K562 (cell line): ENCODE data around the gene SBF1. TPM values are rescaled to one million over a fixed set of nuclear protein-coding genes. Genes with fewer than 3 reads are reported as not detected.

Experiments
- ARNT ChIP-seq, 2 experiments: fragments of 450-650 bp; IDR thresholded peaks; 2 replicates each; pipeline ENCODE4 v1.6.1; 2016; ENCODE audit warnings: mild to moderate bottlenecking in 1 of 2
- ATF1 ChIP-seq, 2 experiments: fragments of 450-650 bp in 1 of 2; IDR thresholded peaks; 2 replicates each; pipeline ENCODE4 v1.6.1; 2016; ENCODE audit warnings: missing compliant biosample characterization in 1 of 2, missing genetic modification characterization in 1 of 2
- CTBP1 ChIP-seq: fragments of 450-650 bp; IDR thresholded peaks from 2 replicates; pipeline ENCODE4 v1.6.1; 2016; ENCODE audit warnings: borderline replicate concordance
- EGR1 ChIP-seq: fragments of 450-650 bp; conservative IDR thresholded peaks from 2 replicates; pipeline ENCODE4 v1.6.1; 2017; ENCODE audit warnings: mild to moderate bottlenecking
- GTF2E2 ChIP-seq: fragments of 200-800 bp; sonication (Bioruptor generic); IDR thresholded peaks from 2 replicates; pipeline ENCODE4 v1.6.1; 2016; ENCODE audit warnings: missing genetic modification characterization, missing compliant biosample characterization
- LEF1 ChIP-seq: fragments of 450-650 bp; IDR thresholded peaks from 2 replicates; pipeline ENCODE4 v1.6.1; 2016; ENCODE audit warnings: mild to moderate bottlenecking
- MAFG ChIP-seq: fragments of 450-650 bp; conservative IDR thresholded peaks from 2 replicates; pipeline ENCODE4 v1.6.1; 2016; ENCODE audit warnings: missing genetic modification characterization, missing compliant biosample characterization
- MTA1 ChIP-seq: fragments of 450-650 bp; IDR thresholded peaks from 2 replicates; pipeline ENCODE4 v1.6.1; 2017; ENCODE audit warnings: borderline replicate concordance
- NR2C2 ChIP-seq, 2 experiments: fragments of 200-800 bp in 1 of 2; sonication (Bioruptor generic) in 1 of 2; sonication (generic) in 1 of 2; formaldehyde crosslinking in 1 of 2; IDR thresholded peaks; 2 replicates each; pipeline versions ENCODE4 v1.6.1 to v1.8.0; 2016 to 2022; ENCODE audit warnings: mild to moderate bottlenecking in 1 of 2, missing compliant biosample characterization in 1 of 2, missing genetic modification characterization in 1 of 2, missing genetic modification reagents in 1 of 2
- TAL1 ChIP-seq: fragments of 450-650 bp; IDR thresholded peaks from 2 replicates; pipeline ENCODE4 v1.6.1; 2016; ENCODE audit warnings: mild to moderate bottlenecking
- ZBTB17 ChIP-seq: fragments of 450-650 bp; formaldehyde crosslinking; IDR thresholded peaks from 2 replicates; pipeline ENCODE4 v1.4.0; 2020; ENCODE audit warnings: mild to moderate bottlenecking
- ZNF263 ChIP-seq: sonication (generic); formaldehyde crosslinking; IDR thresholded peaks from 2 replicates; pipeline ENCODE4 v1.8.0; 2022; ENCODE audit warnings: mild to moderate bottlenecking, missing genetic modification reagents, borderline replicate concordance
- polyA plus RNA-seq, 8 experiments: library from polyadenylated mRNA; depleted of rRNA in 4 of 8; stranded (reverse) in 5 of 8; unstranded in 3 of 8; fragments of >200 nt; fragmentation: Nextera tagmentation in 2 of 8; fragmentation: Illumina TruSeq in 1 of 8; extraction: Ambion mirVana in 2 of 8; extraction: Trizol in 1 of 8; gene quantifications; 2 replicates each; pipeline versions ENCODE4 v1.2.1 to v1.2.3, GENCODE V29; 2011 to 2014; ENCODE audit warnings: inconsistent platforms in 1 of 8, missing spikeins in 1 of 8
- total RNA-seq, 7 experiments: library from RNA; depleted of rRNA in 6 of 7; stranded (reverse); fragments of >200 nt in 6 of 7; fragmentation: Illumina TruSeq in 2 of 7; extraction: Trizol in 2 of 7; gene quantifications; 2 replicates each; pipeline versions ENCODE4 v1.2.1 to v1.2.3, GENCODE V29; 2011 to 2021; ENCODE audit warnings: low replicate concordance in 1 of 7
- TF ChIP-seq, protein P1 (sequence below): fragments of 250-450 bp; sonication (Bioruptor Pico); IDR thresholded peaks from 2 replicates; pipeline ENCODE4 v1.8.0; 2022; ENCODE audit warnings: moderate library complexity, mild to moderate bottlenecking, inconsistent platforms
- TF ChIP-seq, protein P2 (sequence below), 2 experiments: fragments of 250-450 bp in 1 of 2; fragments of 450-650 bp in 1 of 2; sonication (Bioruptor Pico) in 1 of 2; IDR thresholded peaks; 2 replicates each; pipeline versions ENCODE4 v1.6.1 to v1.8.0; 2016 to 2021; ENCODE audit warnings: mild to moderate bottlenecking in 2 of 2, moderate library complexity in 2 of 2, missing compliant biosample characterization in 1 of 2, missing genetic modification characterization in 1 of 2
- TF ChIP-seq, protein P3 (sequence below): sonication (generic); formaldehyde crosslinking; IDR thresholded peaks from 2 replicates; pipeline ENCODE4 v1.8.0; 2022; ENCODE audit warnings: missing genetic modification reagents, mild to moderate bottlenecking, moderate library complexity, borderline replicate concordance
- TF ChIP-seq, protein P4 (sequence below), 3 experiments: IDR thresholded peaks in 2 of 3; conservative IDR thresholded peaks in 1 of 3; 2 replicates each; pipeline ENCODE4 v1.5.1; 2011 to 2012; ENCODE audit warnings: low read length in 3 of 3, mild to moderate bottlenecking in 3 of 3, control low read depth in 2 of 3, improper control_type of control experiment in 1 of 3, inconsistent platforms in 1 of 3, low read depth in 1 of 3, mixed read lengths in 1 of 3, moderate library complexity in 1 of 3; ENCODE audit not compliant: insufficient read depth in 2 of 3
- TF ChIP-seq, protein P5 (sequence below), 2 experiments: fragments of 450-650 bp; IDR thresholded peaks; 2 replicates each; pipeline ENCODE4 v1.6.1; 2018; ENCODE audit warnings: mild to moderate bottlenecking in 2 of 2, low read depth in 1 of 2; ENCODE audit not compliant: partially characterized antibody in 2 of 2

Gene SBF1
- total and polyA plus RNA-seq, 9 of the 15 experiments (the other 6 are each of a cell fraction or from before 2014, with no cell fraction given): 0.44 to 50.4 (median 11.4) TPM

DNA sequence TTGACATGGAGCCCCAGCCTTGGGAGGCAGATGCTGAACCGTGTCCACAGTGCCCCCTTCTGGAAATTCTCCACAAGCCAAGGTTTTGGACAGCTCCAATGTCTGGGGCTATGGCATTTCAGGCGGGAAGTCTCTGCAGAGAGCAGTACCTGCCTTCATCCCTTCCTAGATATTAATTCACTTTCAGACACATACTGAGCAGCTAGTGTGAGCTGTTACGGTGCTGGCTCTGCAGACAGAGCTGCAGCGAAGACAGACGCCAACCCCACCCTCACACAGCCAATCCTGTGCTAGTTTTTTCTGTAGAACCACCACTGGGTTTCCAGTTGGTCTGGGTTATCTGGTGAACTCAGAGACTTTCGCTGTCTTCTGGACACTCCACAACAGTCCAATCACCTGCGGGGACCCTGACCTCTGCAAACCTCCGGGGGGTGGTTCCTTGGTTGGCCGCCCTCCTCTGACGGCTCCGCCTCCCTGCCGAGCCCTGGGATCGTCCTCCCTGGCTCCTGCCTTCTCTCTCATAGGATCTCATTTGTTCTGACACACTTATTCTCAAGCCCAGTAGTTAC, 23.6 kb upstream of the SBF1 start (continued):
- TF ChIP-seq LEF1 (no peak), TAL1 (0 out of 2 replicates have a peak, but pooled peaks have one; percentile 7), NR2C2 (CRISPR knock-in tag; IDR thresholded peaks at IDR 0.05) (no peak), NR2C2 (tag; IDR thresholded peaks at IDR 0.05) (peak; percentile 57), MAFG (tag) (no peak), ZNF263 (peak; percentile 64; the same call in 1 of the 2 replicates), ZBTB17 (CRISPR knock-in tag) (no peak), ARNT (IDR thresholded peaks at IDR 0.05) (no peak), MTA1 (no peak), ATF1 (CRISPR knock-in tag; IDR thresholded peaks at IDR 0.05) (no peak), ATF1 (tag; IDR thresholded peaks at IDR 0.05) (peak; percentile 26), EGR1 (no peak), GTF2E2 (tag) (no peak), CTBP1 (peak; percentile 68; the same call in 1 of the 2 replicates)
- TF ChIP-seq, protein P1, sequence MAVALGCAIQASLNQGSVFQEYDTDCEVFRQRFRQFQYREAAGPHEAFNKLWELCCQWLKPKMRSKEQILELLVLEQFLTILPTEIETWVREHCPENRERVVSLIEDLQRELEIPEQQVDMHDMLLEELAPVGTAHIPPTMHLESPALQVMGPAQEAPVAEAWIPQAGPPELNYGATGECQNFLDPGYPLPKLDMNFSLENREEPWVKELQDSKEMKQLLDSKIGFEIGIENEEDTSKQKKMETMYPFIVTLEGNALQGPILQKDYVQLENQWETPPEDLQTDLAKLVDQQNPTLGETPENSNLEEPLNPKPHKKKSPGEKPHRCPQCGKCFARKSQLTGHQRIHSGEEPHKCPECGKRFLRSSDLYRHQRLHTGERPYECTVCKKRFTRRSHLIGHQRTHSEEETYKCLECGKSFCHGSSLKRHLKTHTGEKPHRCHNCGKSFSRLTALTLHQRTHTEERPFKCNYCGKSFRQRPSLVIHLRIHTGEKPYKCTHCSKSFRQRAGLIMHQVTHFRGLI (CRISPR knock-in tag): no peak
- TF ChIP-seq, protein P2, sequence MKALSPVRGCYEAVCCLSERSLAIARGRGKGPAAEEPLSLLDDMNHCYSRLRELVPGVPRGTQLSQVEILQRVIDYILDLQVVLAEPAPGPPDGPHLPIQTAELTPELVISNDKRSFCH (CRISPR knock-in tag; IDR thresholded peaks at IDR 0.05): no peak
- TF ChIP-seq, protein P2 (tag; IDR thresholded peaks at IDR 0.05): no peak
- TF ChIP-seq, protein P3, sequence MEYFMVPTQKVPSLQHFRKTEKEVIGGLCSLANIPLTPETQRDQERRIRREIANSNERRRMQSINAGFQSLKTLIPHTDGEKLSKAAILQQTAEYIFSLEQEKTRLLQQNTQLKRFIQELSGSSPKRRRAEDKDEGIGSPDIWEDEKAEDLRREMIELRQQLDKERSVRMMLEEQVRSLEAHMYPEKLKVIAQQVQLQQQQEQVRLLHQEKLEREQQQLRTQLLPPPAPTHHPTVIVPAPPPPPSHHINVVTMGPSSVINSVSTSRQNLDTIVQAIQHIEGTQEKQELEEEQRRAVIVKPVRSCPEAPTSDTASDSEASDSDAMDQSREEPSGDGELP (CRISPR knock-in tag): 0 out of 2 replicates have a peak, but pooled peaks have one; percentile 18
- TF ChIP-seq, protein P4, sequence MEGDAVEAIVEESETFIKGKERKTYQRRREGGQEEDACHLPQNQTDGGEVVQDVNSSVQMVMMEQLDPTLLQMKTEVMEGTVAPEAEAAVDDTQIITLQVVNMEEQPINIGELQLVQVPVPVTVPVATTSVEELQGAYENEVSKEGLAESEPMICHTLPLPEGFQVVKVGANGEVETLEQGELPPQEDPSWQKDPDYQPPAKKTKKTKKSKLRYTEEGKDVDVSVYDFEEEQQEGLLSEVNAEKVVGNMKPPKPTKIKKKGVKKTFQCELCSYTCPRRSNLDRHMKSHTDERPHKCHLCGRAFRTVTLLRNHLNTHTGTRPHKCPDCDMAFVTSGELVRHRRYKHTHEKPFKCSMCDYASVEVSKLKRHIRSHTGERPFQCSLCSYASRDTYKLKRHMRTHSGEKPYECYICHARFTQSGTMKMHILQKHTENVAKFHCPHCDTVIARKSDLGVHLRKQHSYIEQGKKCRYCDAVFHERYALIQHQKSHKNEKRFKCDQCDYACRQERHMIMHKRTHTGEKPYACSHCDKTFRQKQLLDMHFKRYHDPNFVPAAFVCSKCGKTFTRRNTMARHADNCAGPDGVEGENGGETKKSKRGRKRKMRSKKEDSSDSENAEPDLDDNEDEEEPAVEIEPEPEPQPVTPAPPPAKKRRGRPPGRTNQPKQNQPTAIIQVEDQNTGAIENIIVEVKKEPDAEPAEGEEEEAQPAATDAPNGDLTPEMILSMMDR (IDR thresholded peaks at IDR 0.05 in 2 of 3, conservative IDR thresholded peaks at IDR 0.05 in 1 of 3; ENCODE audit: insufficient read depth in 2 of 3, low read depth in 1 of 3, low read length in 3 of 3): peak; percentile 78 to 85 (median 82)
- TF ChIP-seq, protein P5, sequence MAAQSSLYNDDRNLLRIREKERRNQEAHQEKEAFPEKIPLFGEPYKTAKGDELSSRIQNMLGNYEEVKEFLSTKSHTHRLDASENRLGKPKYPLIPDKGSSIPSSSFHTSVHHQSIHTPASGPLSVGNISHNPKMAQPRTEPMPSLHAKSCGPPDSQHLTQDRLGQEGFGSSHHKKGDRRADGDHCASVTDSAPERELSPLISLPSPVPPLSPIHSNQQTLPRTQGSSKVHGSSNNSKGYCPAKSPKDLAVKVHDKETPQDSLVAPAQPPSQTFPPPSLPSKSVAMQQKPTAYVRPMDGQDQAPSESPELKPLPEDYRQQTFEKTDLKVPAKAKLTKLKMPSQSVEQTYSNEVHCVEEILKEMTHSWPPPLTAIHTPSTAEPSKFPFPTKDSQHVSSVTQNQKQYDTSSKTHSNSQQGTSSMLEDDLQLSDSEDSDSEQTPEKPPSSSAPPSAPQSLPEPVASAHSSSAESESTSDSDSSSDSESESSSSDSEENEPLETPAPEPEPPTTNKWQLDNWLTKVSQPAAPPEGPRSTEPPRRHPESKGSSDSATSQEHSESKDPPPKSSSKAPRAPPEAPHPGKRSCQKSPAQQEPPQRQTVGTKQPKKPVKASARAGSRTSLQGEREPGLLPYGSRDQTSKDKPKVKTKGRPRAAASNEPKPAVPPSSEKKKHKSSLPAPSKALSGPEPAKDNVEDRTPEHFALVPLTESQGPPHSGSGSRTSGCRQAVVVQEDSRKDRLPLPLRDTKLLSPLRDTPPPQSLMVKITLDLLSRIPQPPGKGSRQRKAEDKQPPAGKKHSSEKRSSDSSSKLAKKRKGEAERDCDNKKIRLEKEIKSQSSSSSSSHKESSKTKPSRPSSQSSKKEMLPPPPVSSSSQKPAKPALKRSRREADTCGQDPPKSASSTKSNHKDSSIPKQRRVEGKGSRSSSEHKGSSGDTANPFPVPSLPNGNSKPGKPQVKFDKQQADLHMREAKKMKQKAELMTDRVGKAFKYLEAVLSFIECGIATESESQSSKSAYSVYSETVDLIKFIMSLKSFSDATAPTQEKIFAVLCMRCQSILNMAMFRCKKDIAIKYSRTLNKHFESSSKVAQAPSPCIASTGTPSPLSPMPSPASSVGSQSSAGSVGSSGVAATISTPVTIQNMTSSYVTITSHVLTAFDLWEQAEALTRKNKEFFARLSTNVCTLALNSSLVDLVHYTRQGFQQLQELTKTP (IDR thresholded peaks at IDR 0.05; ENCODE audit: low read depth in 1 of 2, partially characterized antibody in 2 of 2): peak in 1 of 2 experiments; percentile 39
- TF ChIP-seq, all 486 proteins: peak for 38
